Stimulated activated CD8-positive, alpha-beta memory T cell treated with anti-CD3 and anti-CD28 coated beads, Interleukin-4, amount 100 ng/mL, for 4 hours (primary cell): ENCODE measurements around the gene IGFLR1.
A peak's percentile ranks its signal among the peaks of the same experiment; 100 is the strongest.

Experiments used
- DNase-seq, 2 donors: peaks; one replicate each; pipeline ENCODE4 v3.0.0-alpha.2; 2020; ENCODE audit warnings: low read depth in 2 of 2, low spot score in 1 of 2

The IGFLR1 gene

DNA sequence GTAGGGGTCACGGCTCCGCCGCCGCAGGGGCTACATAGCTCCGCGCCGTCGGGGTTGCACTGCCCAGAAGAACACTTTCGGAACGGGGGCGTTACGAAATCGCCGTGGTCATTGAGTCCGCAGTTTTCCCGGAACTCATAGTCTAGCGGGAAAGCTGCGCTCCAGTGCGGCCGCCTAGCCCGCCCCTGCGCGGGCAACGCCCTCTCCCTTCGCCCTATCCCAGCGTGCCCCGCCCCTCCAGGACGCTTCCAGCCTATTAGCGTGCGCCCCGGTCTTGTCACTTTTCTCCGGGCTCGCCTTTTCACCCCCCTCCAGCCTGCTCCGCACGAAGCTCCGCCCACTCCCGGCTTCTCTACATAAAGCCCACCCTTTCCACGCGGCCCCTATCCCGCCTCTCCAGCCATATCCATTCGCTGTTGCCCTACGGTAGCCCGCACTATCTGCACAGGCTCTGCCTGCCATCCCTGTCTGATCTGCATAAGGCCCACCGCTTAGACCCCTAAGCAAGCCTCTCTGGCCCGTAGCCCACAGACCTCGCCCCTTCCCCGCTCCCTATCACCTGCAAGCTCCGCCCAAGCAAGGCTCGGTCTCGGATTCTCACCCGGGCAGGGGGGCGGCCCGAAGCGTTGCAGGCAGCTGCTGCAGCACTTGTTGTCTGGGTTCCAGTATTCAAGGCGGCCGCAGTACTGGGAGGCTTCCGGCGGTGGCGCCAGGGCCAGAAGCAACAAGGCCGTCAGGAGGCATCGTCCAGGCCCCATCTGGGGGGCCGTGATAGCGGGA is 1.6 kb downstream of the IGFLR1 start:
- peak; percentile 88 to 91 for DNase-seq

DNA sequence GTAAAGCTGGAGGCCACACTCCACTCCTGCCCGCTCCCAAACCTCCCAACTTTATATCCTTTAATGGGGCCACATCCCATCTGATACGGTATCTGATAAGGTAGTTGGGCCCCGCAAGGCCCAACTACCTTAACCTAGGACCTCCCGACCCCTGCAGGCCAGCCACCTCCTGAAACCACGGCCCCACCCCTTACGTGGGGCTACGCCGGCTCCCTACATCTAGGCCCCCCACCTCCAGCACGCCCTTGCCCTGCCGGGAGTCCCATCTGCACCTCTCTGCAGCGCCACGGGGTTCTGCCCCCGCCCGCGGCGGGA is 2.2 kb downstream of the IGFLR1 start:
- no peak for DNase-seq

DNA sequence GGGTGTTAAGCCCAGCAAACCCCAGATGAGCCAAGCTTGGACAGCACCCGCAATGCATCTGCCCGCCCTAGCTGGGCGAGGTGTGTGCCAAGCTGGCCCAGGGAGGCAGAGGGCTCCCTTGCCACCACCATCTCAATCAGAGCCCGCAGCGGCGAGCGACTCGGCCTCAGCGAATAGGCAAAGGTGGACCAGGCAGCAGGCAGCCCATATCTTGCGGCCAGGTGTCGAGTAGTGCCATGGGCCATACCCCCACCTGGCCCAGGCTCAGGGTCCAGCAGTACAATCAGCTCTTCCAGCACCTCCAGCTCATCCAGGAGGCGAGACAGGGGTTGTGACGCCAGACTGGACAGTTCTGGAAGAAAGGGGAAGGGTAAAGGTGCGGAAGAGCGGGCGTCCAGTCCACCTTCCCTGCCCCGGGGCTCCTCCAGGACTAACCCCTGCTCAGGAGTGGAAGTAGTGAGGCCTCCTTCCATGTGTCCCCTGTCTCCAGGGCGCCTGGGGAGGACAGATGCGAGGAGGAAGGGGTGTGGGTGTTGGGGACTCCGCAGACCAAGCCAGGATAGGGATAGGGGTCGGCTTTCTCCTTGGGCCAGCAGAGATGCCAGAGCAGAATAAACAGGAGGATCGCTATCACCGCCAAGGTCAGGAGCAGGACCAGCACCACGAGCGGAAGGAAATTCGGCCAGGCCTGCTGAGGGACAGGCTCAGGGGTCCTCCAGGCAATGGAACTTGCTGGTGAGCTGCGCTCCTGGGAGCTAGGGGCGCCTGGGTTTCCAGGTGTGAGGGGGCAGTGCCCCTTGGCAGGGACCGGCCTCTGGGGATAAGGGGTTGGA is 2.8 kb downstream of the IGFLR1 start:
- DNase-seq, result no peak

DNA sequence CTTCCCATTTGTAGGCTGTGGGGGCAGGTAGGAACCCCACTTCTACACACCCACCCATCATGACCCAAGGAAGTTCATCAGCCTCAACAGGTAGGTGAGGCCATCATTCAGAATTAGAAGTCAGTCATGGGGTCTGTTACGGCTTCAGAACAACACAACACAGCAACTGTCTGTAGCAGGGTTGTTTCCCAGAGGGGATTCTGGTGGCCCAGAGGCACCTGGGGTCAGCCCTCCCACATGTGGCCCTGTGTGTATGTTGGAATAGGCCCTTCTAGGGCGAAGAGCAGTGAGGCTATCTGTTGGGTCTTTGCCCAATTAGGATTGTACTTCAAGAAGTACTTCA is 3.4 kb downstream of the IGFLR1 start:
- no peak for DNase-seq

DNA sequence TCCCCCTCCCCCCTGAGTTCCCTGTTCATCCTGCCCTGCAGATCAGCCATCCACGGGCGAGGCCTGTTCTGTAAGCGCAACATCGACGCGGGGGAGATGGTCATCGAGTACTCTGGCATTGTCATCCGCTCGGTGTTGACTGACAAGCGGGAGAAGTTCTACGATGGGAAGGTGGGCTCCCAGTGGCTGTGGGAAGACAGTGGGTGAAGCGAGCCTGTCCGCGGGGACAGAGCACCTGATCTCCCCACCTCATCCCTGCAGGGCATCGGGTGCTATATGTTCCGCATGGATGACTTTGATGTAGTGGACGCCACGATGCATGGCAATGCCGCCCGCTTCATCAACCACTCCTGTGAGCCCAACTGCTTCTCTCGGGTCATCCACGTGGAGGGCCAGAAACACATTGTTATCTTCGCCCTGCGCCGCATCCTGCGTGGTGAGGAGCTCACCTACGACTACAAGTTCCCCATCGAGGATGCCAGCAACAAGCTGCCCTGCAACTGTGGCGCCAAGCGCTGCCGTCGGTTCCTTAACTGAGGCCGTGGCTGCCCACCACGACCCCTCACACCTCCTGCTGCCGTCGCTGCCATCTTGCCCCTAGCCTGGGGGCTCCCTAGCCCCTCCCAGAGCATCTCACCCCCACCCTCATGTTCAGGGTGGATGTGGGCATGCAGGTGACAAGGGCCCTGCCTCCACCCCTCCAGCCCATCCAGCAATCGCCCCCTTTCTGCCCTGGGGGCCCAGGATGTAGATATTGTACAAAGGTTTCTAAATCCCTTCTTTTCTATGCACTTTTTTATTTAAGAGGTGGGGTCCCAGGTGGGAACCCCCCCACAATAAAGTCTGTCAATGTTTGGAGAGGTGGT is 4.0 kb downstream of the IGFLR1 start:
- DNase-seq, result no peak

DNA sequence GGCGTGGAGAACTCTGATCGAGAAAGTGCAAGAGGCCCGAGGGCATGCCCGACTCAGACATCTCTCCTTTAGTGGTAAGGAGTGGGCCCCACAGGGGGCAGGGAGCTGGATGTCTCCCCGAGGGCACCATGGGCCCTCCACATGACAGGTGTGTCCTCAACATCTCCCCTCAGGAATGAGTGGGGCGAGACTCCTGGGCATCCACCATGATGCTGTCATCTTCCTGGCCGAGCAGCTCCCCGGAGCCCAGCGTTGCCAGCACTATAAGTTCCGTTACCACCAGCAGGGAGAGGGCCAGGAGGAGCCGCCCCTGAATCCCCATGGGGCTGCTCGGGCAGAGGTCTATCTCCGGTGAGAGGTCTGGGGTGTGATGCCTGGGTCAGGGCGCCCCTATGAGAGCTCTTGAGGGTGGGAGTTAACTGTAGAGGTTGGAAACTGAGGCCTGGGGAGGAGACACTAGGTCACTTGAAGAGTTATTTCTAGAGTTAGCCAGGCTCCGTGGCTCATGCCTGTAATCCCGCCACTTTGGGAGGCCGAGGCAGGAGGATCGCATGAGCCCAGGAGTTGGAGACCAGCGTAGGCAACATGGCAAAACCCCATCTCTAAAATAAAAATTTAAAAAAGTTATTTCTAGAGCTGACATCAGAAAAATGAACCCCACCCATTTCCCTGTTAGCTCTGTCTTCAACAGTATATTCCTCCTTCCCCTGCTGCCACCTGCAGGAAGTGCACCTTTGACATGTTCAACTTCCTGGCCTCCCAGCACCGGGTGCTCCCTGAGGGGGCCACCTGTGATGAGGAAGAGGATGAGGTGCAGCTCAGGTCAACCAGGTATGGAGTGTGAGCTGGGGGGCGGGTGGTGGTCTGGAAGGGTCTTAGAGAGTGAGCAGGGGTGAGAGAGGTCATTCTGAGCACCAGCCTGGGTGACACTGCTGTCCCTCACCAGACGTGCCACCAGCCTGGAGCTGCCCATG is 5.1 kb downstream of the IGFLR1 start:
- DNase-seq, result no peak

DNA sequence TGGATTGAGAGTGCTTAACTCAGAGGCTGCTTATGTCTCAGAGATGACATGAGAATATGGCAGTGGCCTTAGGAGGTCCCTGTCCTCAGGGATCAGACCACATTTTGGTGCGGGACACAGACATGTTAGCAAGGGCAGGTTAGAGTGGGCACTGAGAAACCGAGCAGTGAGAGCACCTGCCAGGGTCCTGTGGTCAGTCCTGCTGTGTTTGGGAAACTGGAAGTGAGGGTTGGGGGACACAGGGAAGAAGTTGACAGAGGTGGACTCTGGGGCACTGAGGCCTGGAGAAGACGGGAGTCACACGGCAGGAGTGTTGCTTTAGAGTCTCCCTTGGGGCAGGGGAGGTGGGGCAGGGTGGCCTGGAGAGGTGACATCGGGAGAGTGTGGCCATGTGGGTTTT is 7.4 kb downstream of the IGFLR1 start:
- no peak for DNase-seq

DNA sequence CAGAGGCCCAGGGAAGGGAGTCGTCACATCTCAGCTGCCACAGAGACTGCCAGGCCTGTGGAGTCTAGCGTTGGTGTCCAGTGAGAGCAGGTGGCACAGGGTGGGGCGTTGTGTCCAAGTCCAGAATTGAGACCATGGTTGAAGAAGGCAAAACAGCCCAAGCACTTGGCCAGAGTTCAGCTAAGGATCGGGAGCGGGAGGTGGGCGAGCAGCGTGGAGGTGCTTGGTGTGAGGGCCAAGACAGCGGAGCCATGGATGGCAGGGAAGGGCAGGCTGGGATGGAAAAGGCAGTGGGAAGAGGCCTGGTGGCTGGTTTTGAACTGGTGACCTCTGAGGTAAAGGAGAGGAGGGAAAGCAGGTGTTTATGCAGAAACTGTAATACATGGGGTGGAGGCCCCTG is 8.0 kb downstream of the IGFLR1 start:
- no peak for DNase-seq

DNA sequence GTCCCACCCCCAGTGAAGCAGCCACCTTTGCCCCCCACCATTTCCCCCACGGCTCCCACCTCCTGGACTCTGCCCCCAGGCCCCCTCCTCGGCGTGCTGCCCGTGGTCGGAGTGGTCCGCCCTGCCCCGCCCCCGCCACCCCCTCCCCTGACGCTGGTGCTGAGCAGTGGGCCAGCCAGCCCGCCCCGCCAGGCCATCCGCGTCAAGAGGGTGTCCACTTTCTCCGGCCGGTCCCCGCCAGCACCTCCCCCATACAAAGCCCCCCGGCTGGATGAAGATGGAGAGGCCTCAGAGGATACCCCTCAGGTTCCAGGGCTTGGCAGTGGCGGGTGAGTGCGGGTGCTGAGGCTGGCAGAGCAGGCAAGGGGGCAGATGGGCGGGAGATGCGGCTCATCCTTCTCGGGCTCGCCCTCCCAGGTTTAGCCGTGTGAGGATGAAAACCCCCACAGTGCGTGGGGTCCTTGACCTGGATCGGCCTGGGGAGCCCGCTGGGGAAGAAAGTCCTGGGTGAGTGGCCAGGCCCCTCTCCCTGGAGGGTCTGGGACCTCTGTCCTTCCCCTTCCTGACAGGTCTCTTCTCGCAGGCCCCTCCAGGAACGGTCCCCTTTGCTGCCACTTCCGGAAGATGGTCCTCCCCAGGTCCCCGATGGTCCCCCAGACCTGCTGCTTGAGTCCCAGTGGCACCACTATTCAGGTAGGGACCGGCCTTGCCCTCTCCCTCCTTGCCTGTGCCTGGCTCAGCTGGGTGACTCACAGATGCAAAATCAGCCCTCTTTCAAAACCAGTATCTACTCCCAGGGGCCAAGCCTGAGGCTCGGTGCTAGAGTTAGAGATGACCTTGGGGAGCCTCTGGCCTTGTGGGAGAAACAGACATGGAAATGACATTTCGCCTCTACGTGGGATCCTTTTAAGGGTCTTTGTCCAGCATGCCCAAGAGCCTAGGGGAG is 8.8 kb downstream of the IGFLR1 start:
- no peak for DNase-seq

DNA sequence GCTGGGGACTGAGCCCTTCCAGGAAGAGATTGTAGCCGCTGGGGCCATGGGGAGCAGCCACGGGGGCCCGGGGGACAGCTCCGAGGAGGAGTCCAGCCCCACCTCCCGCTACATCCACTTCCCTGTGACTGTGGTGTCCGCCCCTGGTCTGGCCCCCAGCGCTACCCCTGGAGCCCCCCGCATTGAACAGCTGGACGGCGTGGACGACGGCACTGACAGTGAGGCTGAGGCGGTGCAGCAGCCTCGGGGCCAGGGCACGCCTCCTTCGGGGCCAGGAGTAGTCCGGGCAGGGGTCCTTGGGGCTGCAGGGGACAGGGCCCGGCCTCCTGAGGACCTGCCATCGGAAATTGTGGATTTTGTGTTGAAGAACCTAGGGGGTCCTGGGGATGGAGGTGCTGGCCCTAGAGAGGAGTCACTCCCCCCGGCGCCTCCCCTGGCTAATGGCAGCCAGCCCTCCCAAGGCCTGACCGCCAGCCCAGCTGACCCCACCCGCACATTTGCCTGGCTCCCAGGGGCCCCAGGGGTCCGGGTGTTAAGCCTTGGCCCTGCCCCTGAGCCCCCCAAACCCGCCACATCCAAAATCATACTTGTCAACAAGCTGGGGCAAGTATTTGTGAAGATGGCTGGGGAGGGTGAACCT is 9.6 kb downstream of the IGFLR1 start:
- no peak for DNase-seq

DNA sequence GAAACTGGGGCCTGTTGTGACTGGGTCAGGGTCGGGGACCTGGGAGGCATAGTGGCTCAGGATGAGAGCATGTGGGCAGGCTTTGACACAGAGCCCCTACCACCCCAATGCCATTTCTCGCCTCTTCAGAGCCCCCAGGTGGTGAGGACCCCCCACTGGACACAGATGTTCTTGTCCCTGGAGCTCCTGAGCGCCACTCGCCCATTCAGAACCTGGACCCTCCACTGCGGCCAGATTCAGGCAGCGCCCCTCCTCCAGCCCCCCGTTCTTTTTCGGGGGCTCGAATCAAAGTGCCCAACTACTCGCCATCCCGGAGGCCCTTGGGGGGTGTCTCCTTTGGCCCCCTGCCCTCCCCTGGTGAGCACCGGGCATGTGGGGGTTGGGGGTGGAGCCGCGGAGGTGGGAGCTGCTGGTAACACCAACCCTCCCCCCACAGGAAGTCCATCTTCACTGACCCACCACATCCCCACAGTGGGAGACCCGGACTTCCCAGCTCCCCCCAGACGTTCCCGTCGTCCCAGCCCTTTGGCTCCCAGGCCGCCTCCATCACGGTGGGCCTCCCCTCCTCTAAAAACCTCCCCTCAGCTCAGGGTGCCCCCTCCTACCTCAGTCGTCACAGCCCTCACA is 10.4 kb downstream of the IGFLR1 start:
- no peak for DNase-seq

DNA sequence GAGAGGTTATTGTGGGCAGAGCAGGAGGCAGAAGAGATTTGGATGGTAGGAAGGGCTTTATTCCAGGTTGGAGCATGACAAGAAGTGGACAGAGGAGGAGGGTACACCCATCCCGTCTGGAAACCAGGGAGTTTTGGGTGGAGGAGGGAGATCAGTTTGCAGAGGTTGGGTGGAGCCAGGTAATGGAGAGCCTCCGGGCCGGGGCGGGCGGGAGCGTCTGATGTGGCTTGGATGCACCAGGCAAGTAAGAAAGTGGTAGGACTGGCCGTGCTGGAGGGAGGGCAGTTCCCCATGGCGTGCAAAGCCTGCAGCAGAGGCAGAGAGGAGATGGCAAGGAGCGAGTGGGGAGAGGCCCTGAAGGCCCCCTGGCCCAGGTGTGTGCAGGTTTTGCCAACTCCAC is 10.9 kb downstream of the IGFLR1 start:
- DNase-seq, result no peak

DNA sequence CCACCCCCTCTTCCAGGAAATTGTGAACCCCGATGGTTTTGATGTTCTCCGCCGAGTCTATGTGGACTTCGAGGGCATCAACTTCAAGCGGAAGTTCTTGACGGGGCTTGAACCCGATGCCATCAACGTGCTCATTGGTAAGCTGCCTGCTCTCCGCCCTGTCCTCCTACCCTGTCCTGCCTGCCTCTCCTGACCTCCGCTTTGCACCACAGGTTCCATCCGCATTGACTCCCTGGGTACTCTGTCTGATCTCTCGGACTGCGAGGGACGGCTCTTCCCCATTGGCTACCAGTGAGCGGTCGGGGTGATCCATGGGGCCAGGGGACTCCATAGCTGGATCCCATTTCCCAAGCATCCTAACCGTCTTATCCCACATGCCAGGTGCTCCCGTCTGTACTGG is 11.9 kb downstream of the IGFLR1 start:
- DNase-seq, result no peak

DNA sequence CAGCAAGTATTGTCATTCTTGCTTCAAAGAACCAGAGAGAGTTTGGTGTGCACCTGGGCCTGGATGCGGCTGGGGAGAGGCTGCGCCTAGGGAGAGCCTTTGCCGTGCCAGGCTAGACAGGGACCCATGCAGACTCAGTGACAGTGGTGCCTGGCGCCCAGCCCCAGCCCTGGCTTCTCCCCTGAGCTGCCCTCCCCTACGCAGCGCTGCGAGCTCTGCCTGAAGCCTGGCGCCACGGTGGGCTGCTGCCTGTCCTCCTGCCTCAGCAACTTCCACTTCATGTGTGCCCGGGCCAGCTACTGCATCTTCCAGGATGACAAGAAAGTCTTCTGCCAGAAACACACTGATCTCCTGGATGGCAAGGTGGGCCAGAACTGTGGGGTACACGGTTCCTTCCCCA is 12.5 kb downstream of the IGFLR1 start:
- DNase-seq, result no peak

DNA sequence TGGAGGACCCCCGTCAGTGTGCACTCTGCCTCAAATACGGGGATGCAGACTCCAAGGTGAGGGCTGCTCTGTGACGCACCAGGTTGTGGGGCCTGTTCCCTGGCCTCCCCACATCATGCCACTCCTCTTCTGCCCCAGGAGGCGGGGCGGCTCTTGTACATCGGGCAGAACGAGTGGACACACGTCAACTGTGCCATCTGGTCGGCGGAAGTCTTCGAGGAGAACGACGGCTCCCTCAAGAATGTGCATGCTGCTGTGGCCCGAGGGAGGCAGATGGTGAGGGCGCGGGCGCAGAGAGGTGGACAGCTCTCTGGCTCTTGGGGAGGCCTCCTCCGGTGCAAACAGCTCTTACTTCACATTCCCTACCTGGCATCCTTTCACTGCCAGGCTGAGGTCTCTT is 13.2 kb downstream of the IGFLR1 start:
- DNase-seq, result no peak

DNA sequence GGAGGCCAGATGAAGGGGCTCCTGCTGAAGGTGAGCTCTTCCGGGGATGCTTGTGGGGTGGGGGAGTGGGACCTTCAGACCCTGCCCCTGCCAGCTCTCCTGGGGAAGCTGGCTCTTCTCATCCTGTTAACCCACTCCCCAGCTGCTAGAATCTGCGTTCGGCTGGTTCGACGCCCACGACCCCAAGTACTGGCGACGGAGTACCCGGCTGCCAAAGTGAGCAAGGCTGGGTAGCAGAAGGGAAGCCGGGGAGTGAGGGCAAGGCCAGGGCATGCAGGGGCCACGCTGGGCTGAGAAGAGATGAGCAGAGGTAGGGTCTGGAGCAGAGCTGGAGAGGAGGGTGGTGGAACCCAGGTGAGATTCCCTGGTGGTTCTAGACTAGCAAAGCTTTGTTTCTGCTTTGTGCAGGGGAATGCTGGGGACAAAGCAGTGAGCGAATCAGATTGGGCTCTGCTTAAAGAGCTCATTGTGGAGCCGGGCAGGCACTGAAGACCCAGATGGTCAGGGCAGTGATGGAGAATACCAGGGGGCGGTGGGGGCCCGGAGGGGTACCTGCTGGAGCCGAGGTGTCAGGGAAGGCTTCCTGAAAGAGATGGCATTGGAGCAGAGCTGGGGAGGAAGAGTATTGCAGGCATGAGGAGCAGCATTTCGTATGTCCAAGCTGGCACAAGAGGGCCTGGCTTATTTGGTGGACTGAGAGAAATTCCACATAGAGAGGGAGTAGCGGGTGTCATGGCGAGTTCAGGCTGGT is 14.1 kb downstream of the IGFLR1 start:
- DNase-seq, result no peak

DNA sequence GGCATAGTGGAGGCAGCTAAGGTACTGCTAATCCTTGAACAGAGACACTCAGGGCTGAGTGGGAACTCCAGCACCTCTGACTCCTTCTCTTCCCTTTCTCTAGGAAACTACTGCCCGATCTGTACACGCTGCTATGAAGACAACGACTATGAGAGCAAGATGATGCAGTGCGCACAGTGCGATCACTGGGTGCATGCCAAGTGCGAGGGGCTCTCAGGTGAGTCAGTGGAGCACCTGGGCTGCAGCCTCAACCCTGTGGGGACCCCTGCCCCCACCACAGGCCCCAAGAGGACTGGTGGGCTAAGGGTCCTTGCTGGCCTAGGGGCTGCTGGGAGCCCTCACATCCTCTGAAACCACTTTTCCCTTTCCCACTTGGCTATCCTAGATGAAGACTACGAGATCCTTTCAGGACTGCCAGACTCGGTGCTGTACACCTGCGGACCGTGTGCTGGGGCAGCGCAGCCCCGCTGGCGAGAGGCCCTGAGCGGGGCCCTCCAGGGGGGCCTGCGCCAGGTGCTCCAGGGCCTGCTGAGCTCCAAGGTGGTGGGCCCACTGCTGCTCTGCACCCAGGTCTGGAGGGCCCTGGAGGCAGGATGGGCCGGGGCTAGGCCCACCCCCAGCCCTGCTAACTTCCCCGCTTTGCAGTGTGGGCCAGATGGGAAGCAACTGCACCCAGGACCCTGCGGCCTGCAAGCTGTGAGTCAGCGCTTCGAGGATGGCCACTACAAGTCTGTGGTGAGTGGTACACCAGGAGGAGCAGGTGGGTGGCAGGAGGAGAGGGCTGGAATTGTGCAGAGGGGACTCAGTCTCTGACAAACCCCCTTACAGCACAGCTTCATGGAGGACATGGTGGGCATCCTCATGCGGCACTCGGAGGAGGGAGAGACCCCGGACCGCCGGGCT is 14.9 kb downstream of the IGFLR1 start:
- DNase-seq, result no peak
